RKO (cell line): ENCODE data around the gene CFAP70.
"Not testable (repeated sequence)": the region's sequence is repeated elsewhere in the genome, so short reads cannot be mapped to it uniquely, and the experiment has no call there.

Experiments used
- DNase-seq: peaks from one replicate; pipeline ENCODE4 v3.0.0-alpha.2; 2016; ENCODE audit warnings: low spot score

CFAP70 gene

GRCh38 chr10:73339436-73339835, 19.2 kb downstream of the CFAP70 start:
- peak; percentile 29 for DNase-seq

- peak; percentile 18 for DNase-seq
These were observed 19.8 kb downstream of the CFAP70 start for GRCh38 chr10:73338801-73339368.

- no peak for DNase-seq
These were observed 25.5 kb downstream of the CFAP70 start for GRCh38 chr10:73333202-73333601.

- DNase-seq, result no peak
These were observed 26.3 kb downstream of the CFAP70 start for GRCh38 chr10:73332379-73332778.

- not testable (repeated sequence) for DNase-seq
These were observed 30.1 kb downstream of the CFAP70 start for GRCh38 chr10:73328523-73328922.

GRCh38 chr10:73325290-73325689, 33.4 kb downstream of the CFAP70 start:
- DNase-seq, result not testable (repeated sequence)

- not testable (repeated sequence) for DNase-seq
These were observed 35.1 kb downstream of the CFAP70 start for GRCh38 chr10:73323582-73323981.

- DNase-seq, result no peak
These were observed 48.2 kb downstream of the CFAP70 start for GRCh38 chr10:73310475-73310874.

GRCh38 chr10:73307203-73307800, 51.4 kb downstream of the CFAP70 start:
- DNase-seq, result no peak

- no peak for DNase-seq
These were observed 52.4 kb downstream of the CFAP70 start for GRCh38 chr10:73306171-73306708.

GRCh38 chr10:73296946-73297345, 61.7 kb downstream of the CFAP70 start:
- no peak for DNase-seq

GRCh38 chr10:73293461-73293860, 65.2 kb downstream of the CFAP70 start:
- DNase-seq, result no peak

- no peak for DNase-seq
These were observed 68.7 kb downstream of the CFAP70 start for GRCh38 chr10:73289958-73290357.

- DNase-seq, result no peak
These were observed 71.2 kb downstream of the CFAP70 start for GRCh38 chr10:73287441-73287840.

GRCh38 chr10:73281097-73281496, 77.6 kb downstream of the CFAP70 start:
- DNase-seq, result no peak

- no peak for DNase-seq
These were observed 94.2 kb downstream of the CFAP70 start for GRCh38 chr10:73264423-73264822.

GRCh38 chr10:73263693-73264347, 94.8 kb downstream of the CFAP70 start:
- DNase-seq, result peak; percentile 84

- no peak for DNase-seq
These were observed 95.6 kb downstream of the CFAP70 start for GRCh38 chr10:73262880-73263555.

- peak; percentile 95 for DNase-seq
These were observed 96.4 kb downstream of the CFAP70 start for GRCh38 chr10:73262105-73262730.

GRCh38 chr10:73261362-73261995, 97.2 kb downstream of the CFAP70 start:
- DNase-seq, result no peak

GRCh38 chr10:73258612-73259011, 100.1 kb downstream of the CFAP70 start:
- not testable (repeated sequence) for DNase-seq

GRCh38 chr10:73253225-73253555, 105.5 kb downstream of the CFAP70 start:
- peak; percentile 48 for DNase-seq
